NAMALWA (cell line): Measurements from ENCODE around the gene LYPD6B.
A peak's percentile ranks its signal among the peaks of the same experiment; 100 is the strongest.

Experiments used
- DNase-seq: peaks from one replicate; pipeline ENCODE4 v3.0.0-alpha.2; 2015; ENCODE audit warnings: low spot score

Gene LYPD6B, protein sequence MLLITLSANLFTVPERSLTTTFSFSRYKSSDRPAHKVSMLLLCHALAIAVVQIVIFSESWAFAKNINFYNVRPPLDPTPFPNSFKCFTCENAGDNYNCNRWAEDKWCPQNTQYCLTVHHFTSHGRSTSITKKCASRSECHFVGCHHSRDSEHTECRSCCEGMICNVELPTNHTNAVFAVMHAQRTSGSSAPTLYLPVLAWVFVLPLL

DNA sequence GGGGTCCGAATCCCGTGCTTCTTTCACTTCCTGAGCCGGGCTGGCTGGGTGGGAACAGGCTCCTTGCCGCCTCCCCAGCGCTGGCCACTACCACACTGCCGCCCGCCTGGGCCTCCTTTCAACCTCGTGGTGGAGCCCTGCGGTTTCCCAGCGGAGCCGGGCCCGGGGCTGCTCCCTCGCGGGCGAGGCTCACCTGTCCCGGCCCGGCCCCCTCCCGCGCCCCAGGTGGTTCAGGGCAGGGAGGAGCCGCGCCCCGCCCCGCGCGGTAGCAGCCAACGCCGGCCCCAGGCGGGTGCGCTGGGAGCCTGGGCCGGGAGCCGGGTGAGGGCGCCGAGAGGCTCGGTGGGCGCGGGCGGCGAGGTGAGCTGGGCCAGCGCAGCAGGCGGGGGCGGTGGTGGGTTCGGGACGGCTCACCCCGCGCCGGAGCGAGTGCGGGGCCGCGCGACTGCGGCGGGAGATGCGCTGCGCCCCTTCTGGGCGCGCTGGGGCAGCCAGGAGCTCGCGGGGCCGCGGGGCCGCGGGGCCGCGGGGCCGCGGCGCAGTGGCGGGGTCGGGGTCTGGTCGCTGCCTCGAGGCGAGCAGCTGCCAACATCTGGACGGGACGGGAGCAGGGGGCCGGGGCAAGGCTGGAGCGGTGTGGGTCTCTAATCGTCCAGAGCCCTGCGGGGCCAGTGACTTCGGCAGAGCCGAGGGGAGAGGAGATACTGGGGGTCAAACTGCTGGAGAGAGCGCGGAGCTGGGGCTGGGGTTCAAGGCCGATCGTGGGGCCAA is at the start of gene LYPD6B:
TSS of gene LYPD6B (plus strand) at position 258 of the 771 bp plus-strand sequence. CDS start 92,250 bp downstream, outside the sequence.
- DNase-seq = no peak

- DNase-seq = peak; percentile 78
Measured at GRCh38 chr2:148989882-148990493, 48.5 kb upstream of the LYPD6B start.

DNA sequence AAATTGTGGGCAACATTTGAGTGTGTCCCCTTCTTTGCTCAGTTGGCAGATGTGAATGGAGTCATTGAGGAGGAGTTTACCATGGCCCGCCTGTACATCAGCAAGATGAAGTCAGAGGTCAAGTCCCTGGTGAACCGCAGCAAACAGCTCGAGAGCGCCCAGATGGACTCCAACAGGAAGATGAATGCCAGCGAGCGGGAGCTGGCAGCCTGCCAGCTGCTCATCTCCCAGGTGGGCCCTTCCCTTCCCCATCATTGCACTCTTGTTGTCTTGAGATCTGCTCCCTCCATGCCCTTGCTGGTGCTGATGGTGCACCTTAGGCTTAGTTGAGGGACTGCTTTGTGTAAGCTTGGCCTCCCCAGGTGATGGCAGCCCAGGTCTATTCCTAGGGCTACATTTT is 47.5 kb upstream of the LYPD6B start:
- DNase-seq = no peak

DNA sequence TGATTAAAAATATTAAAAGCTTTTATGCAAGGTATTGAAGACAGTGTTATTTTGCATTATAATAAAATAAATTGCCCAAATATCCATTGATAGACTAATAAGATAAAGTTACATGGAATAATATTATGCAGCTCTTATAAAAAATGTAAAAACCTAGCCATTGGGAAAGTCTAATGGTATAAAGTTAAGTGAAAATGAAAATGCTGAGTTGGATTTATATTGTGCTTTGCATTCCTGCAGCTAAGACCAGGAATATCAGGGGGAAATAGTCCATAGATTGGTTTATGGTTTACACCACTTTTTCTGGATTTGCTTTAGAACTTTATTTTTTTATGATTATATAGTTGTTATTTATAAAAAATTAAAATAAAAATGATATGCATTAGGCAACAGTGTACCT is 46.1 kb upstream of the LYPD6B start:
- DNase-seq = no peak

GRCh38 chr2:148993351-148993750 is 45.1 kb upstream of the LYPD6B start:
- no peak for DNase-seq

DNA sequence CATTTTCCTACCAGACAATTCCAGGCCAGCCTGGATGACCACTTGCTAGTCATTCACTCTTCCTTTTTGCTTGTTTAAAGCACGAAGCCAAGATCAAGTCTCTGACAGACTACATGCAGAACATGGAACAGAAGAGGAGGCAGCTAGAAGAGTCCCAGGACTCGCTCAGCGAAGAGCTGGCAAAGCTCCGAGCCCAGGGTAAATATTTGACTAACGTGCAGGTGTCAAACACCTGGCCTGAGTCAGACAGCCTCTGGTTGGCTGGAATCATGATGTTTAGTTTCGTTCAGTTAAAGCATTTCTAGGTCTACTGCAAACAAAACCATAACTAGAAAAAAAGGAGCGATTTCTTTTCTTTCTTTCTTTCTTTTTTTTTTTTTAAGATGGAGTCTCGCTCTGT is 44.2 kb upstream of the LYPD6B start:
- no peak for DNase-seq

DNA sequence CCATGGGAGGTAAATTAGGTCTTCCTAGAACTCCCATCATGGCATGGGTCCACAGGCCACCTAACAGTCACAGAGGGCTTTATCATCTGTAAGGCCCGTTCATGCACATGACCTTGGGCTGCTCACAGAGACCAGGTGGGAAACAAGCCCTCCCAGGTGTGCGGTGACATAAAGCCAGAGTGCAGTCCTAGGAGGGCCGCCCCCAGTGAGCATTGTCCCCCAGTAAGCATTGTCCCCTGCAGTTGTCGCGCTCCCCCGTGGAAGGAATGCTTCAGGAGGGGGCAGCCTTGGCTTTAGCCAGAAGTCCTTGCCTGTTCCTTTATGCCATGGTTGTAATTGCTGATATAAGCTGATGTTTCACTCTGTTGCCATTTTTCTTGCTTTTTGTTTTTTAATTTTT is 41.7 kb upstream of the LYPD6B start:
- DNase-seq = no peak

DNA sequence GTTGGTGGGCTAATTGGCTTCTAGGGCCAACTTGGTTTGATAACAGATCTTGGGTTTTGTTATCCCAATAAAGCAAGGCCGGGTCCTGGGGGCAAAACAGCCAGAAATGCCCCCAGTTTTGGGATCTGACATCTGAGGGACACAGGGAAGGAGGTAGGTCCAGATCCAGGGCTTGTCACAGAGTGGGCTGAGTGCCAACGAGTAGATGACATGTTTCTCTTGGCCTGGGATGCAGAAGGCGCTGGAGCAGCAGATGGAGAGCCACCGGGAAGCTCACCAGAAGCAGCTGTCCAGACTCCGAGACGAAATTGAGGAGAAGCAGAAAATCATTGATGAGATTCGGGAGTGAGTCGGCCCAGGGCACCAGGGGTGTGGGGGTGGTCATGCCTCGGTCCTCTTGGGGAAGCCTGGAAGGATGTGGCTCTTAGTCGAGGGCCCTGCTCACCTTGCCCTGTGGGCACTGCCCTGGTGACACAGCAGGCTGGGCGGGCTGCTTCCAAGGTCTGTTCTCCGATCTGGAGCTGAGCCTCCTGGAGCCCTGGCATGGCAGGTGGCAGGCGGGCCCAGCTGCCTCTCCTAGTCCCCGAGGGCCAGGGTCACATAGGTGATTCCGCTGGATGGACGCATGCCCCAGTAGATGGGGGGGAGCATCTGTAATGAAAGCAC is 40.2 kb upstream of the LYPD6B start:
- DNase-seq = no peak

DNA sequence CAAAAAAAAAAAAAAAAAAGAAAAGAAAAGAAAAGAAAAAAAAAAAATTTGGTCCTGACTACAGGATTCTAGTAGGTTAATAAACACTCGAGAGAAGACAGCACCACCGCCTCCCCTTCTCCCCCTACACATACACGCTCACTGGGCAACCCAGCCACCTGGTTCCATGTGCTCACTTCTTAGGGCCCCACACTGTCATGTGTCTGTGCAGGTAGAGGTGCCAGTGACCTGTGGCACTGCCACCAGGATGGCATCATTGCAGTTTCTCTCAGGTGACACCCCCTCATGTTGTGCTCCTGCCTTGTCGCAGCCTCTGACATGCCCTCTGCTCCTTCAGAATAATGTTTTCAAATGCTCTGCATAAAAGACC is 39.7 kb upstream of the LYPD6B start:
- no peak for DNase-seq

DNA sequence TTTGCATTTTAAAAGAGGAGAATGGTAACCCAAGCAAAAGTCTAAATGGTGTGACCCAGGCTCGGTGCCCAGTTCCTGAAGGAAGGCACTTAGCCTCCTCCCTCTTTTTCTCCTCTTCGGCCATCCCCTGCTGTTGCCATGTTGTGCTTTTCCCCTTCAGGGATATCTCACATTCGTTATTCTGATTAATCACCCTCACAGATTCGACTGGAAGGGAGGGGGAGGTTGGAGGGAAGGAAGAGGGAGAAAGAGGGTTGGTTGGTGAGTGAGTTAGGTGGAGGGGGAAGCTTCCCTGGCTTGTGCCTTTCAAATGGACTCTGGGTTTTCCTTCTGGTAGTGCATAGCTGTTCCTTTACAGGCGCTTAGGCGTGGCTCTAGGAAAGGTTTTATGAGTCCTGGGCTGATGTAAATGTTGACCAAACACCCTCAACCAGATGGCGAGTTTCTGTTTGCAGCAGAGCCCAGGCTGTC is 39.0 kb upstream of the LYPD6B start:
- no peak for DNase-seq

DNA sequence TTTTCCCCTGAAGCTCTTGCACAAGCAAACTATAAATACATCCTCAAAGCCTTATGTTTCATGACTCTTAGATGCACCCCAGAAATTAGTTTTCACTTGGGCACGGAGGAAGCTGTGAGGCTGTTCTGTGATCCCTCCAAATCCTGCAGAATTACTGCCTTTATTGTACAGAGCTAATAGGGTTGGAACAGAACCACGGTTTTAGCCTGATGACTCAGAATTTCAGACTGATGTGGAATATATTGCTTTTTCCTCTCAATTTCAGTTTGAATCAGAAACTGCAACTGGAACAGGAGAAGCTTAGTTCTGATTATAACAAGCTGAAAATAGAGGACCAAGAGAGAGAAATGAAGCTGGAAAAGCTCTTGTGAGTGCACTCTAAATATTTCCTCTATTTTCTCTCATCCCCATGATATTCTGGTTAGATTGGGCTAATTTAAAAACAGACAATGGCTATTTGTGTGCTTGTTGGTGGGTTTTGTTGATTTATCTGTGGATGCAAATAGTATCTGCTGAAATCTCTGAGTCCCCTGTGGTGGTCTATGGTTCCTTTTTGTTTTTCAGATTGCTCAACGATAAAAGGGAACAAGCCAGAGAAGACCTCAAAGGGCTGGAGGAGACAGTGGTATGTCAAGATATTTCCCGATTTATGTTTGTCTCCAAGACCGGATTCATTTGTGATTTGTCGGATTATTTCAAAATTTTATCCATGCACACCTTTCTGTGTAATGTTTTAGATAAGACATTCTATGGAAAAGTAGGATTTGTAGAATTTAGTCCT is 38.2 kb upstream of the LYPD6B start:
- DNase-seq = no peak

DNA sequence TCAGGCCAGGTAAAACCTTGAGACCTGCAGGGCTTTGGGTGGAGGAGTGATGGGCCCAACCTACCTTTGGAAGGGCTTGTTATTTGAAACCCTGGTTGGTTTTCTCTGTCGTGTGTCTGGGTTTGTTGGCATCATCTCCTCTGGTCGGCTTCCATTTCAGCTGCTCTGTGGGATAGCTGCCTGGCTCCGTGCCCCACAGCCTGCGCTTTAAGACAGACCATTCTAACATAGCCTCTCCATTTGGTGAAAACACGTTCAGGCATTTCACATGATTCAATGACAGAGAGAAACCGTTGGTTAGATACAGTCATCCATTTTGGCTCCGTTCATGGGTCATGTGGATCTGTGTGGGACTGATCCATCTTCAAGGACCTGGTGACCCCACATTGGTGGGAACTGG is 37.0 kb upstream of the LYPD6B start:
- DNase-seq = no peak

GRCh38 chr2:149002378-149002890 is 36.1 kb upstream of the LYPD6B start:
- no peak for DNase-seq

GRCh38 chr2:149002891-149003740 is 35.4 kb upstream of the LYPD6B start:
- DNase-seq = no peak

- DNase-seq = no peak
Measured at GRCh38 chr2:149004836-149005235, 33.7 kb upstream of the LYPD6B start.

- no peak for DNase-seq
Measured at GRCh38 chr2:149005471-149006077, 32.9 kb upstream of the LYPD6B start.

DNA sequence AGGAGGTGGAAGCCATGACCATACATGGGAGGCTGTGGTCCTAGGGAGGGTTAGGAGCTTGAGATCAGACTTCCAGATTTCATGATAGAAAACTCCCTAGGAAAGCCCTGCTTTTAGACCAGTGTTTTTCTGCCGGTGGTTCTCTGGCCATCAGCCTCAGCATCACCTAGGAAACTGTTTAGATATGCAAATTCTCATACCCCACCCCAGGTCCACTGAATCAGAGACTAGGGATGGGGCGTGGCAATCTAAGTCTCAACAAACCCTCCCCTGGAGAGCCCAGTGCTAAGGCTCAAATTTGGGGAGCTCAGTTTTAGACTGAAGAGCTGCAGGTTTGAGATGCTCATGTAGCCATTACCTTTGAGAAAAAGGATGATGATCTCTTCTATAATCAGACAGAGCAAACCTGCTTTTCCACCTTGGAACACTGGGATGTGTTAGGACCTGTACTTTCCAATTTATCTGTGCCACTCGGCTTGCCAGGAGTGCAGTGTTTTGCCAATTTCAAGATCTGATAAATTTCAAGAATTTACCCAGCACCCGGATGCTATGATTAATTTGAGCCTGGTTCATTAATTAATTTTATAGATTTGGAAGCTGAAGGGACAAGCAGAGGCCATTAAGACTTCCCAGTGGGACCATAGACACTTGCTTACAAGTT is 31.5 kb upstream of the LYPD6B start:
- no peak for DNase-seq

- DNase-seq = no peak
Measured at GRCh38 chr2:149008381-149008780, 30.1 kb upstream of the LYPD6B start.

DNA sequence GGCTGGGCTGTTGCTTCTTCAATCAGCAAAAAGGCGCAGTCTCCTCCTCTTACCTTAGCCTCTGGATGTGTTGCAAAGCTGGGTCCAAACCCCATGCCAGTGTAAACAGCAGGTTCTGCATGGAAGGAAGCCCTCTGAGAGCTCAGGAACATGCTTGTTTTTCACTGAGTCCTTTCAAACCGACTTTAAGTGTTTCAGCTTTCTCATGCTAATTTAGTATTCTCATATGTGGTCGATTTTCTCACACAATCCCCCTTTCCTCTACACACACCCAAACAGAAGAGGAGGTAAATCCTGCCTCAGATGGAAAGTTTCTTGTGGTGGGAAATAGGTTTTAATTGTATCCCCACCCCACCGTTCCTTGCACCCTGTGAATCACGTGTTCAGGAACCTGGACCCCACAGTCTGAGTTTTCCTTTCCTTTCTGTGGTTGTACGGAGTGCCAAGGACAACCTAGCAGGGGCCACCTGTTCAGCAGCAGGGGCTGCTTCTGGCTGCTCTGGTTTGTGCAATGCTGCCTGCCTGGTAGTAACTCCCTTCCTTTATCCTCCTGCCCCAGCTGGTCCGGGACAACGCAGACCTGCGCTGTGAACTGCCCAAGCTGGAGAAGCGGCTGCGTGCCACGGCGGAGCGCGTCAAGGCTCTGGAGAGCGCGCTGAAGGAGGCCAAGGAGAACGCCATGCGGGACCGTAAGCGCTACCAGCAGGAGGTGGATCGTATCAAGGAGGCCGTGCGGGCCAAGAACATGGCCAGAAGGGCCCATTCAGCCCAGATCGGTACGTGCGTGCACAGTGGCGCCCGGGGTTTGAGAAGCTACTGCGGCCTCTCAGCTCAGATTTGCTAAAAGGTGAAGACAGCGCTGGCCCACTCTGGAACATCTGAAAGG is 28.7 kb upstream of the LYPD6B start:
- DNase-seq = no peak
